Dedifferentiated amniotic fluid mesenchymal stem cell (primary cell): ENCODE results near the gene DNAH5.

Experiments
- DNase-seq: peaks from one replicate; pipeline ENCODE4 v3.0.0-alpha.2; 2016; ENCODE audit errors: extremely low spot score

Gene DNAH5

GRCh38 chr5:13934921-13935320, 9.6 kb downstream of the DNAH5 start:
- no peak for DNase-seq

- DNase-seq = no peak
Measured at GRCh38 chr5:13934125-13934524, 10.4 kb downstream of the DNAH5 start.

DNA sequence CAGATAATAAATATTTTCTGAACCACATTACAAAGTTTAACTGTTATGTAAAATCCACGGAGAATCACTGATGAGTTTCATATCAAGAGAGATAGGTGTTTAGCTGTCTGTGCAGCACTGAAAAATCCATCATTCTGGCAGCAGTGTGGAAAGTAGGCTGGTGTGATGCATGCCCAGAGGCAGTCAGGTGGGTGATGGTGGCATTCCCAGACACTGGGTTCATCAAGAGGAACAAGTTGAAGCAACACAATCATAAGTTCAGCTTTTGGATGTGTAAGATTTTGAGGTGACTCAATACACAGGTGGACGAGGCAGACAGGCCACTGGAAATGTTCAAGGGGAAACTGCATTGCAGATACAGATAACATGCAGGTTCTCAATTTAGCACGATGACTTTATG, 11.9 kb downstream of the DNAH5 start:
- no peak for DNase-seq

GRCh38 chr5:13932011-13932410, 12.5 kb downstream of the DNAH5 start:
- DNase-seq = no peak

DNA sequence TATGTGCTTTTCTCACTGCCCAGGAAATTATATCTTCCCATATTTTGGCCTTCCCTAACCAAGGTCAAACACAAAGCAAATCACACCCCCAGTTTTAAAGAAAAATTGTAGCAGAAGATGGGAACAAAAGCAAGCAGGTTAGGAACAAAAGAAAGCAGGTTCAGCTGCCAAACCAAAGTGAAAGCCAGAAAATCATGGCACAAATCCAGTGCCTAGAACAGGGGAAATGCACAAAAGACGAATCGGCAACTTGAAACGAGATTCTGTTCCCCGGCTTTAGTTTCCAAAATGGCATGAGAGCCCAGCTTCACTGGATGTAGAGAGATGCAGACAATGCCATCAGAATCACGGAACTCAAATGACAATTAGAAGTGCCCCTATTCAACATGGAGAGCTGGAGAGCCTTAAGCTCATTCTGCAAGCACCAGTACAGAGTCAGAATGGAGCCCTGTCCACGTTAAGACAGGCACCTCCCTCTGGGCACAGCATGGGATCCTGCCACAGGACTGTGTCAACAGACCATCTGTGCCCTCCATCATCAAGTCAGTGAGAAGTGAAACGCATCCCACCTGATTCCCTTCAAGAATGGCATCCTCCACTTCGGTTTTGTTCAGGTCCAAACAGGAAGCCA, 13.8 kb downstream of the DNAH5 start:
- DNase-seq = no peak

DNA sequence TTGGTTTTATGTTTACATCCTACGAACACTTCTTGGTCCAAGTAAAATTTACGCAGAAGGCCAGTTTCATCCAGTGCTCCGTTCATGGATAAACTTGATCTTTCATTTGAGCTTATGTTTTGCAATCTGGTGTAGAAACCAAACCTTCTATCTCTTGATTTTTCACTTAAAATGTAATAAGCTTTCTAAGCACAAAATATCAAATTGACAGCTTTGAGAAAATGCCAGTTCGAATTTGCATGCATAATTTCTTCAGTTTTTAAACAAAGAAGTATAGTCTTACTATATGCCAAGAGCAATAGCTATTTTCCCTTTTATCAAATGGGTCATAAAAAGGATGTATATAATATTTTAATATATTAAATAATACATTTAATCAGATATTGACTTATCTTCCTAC, 17.8 kb downstream of the DNAH5 start:
- no peak for DNase-seq

DNA sequence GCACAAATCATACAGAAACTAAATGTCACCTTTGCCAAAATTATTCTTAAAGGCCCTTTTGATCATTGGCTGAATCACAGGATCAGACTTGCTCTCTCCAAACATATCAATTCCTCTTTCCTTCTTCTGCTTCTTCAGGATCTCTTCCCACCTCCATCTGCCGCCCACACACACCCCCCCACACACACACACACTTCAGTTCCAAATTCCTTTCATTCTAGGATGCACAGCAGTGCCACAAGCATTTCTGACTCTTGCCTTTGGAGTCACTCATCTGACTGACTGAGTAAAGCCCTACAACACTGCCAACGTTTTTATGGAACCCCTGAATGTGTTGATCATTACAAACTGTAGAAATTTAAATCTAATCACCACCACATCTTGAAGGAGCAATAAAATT, 22.9 kb downstream of the DNAH5 start:
- DNase-seq = no peak

DNA sequence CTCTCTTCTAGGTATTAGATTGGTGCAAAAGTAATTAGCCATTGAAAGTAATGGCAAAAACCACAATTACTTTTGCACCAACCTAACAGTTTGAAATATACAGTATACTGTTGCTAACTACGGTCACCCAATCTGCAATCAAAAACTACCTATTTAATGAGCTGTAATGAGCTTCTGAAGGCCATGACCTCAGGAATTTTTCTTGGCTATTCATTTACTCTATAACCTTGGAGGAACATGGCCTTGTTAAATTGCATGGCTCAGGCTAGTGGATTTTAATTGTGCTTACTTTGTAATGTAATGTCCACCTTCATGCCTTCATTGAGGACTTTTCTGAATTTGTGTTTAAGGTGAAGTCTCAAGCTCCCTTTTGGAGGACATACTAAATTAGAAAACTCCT, 24.7 kb downstream of the DNAH5 start:
- DNase-seq = no peak

GRCh38 chr5:13919087-13919486, 25.4 kb downstream of the DNAH5 start:
- DNase-seq = no peak

- DNase-seq = no peak
Measured at GRCh38 chr5:13917061-13917460, 27.4 kb downstream of the DNAH5 start.

GRCh38 chr5:13913962-13914361, 30.5 kb downstream of the DNAH5 start:
- DNase-seq = no peak

- no peak for DNase-seq
Measured at GRCh38 chr5:13910637-13911288, 33.7 kb downstream of the DNAH5 start.

DNA sequence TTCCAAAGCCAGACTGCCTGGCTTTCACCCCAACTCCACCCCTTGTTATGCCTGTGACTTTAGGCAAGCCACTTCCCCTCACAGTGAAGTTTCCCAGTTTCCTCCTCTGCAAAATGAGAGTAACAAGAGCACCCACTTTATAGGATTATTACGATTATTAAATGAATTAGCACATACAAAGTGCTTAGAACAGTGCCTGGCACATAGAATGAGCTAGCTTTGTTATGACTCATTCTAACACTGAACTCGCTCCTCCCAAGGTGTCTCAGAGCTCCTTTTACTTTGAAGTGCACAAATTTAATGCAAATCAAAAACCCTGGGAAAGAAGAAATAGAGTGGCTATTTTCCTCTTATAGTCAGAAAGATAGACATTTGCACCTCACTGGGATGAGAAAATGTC, 34.3 kb downstream of the DNAH5 start:
- DNase-seq = no peak

DNA sequence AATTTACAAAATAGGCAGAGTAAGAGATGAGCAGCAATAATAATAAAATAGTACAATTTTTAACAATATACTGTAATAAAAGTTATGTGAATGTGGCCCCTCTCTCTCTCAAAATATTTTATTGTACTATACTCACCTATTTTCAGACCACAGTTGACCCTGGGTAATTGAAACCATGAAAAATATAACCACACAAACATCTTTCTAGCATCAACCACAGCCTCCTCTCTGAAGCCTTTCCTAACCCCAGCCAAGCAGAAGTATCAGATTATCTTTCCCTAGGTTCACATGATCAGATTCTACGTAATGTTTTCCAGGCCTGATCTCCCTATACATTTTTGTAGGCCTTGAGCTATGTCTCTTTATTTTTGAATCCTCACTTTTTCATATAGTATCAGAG, 35.2 kb downstream of the DNAH5 start:
- DNase-seq = no peak

- DNase-seq = no peak
Measured at GRCh38 chr5:13898569-13898968, 45.9 kb downstream of the DNAH5 start.

GRCh38 chr5:13878357-13878756, 66.1 kb downstream of the DNAH5 start:
- DNase-seq = no peak

DNA sequence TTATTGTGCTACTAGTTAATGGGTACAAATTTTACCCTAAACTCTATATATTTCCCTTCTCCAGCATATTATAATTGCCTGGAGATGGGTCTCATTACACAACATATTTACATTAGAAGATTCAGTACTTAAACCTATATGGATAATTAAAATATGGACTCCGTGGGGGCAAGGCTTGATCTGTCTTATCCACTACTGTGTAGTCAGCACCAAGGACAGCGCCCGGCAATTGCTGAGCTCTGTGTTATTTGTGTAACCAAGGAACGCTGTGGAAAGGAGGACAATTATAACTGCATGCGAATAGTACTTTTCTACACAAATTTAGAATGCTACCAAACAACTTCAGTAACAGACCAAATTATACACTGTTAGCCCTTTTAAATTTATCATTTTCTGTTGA, 77.7 kb downstream of the DNAH5 start:
- DNase-seq = no peak

- no peak for DNase-seq
Measured at GRCh38 chr5:13865312-13865711, 79.2 kb downstream of the DNAH5 start.

GRCh38 chr5:13860146-13860545, 84.3 kb downstream of the DNAH5 start:
- DNase-seq = no peak

- DNase-seq = no peak
Measured at GRCh38 chr5:13859270-13860065, 85.0 kb downstream of the DNAH5 start.

DNA sequence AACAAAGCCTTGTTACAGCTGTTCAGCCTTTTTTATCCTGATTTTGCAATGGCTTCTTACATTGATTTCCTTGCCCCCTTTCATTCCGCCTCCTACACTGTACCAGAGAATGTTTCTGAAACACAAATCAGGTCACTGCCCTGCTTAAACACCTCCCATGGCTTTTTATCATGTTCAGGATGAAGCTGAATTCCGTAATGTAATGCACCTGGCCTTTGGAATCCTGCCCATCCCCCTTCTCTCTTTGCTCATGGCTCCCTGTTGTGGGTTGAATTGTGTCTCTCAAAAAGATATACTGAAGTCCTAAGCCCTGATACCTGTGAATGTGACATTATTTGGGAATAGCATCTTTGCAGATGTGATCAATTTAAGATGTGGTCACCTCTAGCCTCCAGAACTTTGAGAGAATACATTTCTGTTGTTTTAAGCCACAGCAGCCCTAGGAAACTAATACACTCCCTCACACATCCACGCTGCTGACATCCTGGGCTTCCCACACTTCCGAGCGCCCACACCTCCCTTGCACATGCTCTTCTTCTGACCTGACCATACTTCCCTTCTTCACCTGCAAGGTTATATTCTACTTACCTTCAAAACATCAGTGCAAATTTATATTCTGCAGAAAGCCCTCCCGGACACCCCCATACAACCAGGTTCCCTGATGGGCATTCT, 101.2 kb downstream of the DNAH5 start:
- no peak for DNase-seq

GRCh38 chr5:13833440-13833839, 111.0 kb downstream of the DNAH5 start:
- no peak for DNase-seq

GRCh38 chr5:13831351-13831750, 113.1 kb downstream of the DNAH5 start:
- no peak for DNase-seq
